A673 (cell line): ENCODE data around the gene SMYD1. TPM values are rescaled to one million over a fixed set of nuclear protein-coding genes. Genes with fewer than 3 reads are reported as not detected.
"Not testable (repeated sequence)": the region's sequence is repeated elsewhere in the genome, so short reads cannot be mapped to it uniquely, and the experiment has no call there.

Source experiments
- BruUV-seq: library from RNA; stranded (reverse); fragments of 400-500 nt; replicated peaks from 2 replicates; lab custom pipeline; 2021; lab: Mats Ljungman, UMichigan
- CTCF ChIA-PET: fragments of 300-600 bp; sonication (Branson Sonifier 250); formaldehyde crosslinking; loops from one replicate; lab custom pipeline; 2022; ENCODE audit warnings: antibody characterized with exemption; lab: Charles Lee
- POLR2A ChIA-PET: fragments of 300-600 bp; sonication (Branson Sonifier 250); formaldehyde crosslinking; loops from one replicate; lab custom pipeline; 2022; ENCODE audit warnings: antibody characterized with exemption; ENCODE audit not compliant: low non-redundant PET; lab: Charles Lee
- DNase-seq: peaks from one replicate; pipeline ENCODE4 v3.0.0-alpha.2; 2015; ENCODE audit warnings: low spot score
- H3K27ac ChIP-seq: fragments of 200-600 bp; sonication (generic); 2 replicates; pipeline ENCODE4 v1.5.1; 2016; ENCODE audit warnings: mixed run types, low read depth, mild to moderate bottlenecking, mixed read lengths, antibody characterized with exemption, low read length; ENCODE audit not compliant: poor library complexity, severe bottlenecking
- H3K27me3 ChIP-seq: fragments of 200-600 bp; sonication (generic); replicated peaks from 2 replicates; pipeline ENCODE4 v1.6.1; 2017; ENCODE audit warnings: mixed run types, low read depth, mild to moderate bottlenecking, mixed read lengths, antibody characterized with exemption, low read length; ENCODE audit not compliant: insufficient read depth, poor library complexity
- H3K36me3 ChIP-seq: fragments of 200-600 bp; sonication (generic); 2 replicates; pipeline ENCODE4 v1.6.1; 2016; ENCODE audit warnings: mixed run types, mild to moderate bottlenecking, mixed read lengths, antibody characterized with exemption, low read length; ENCODE audit not compliant: insufficient read depth, poor library complexity, severe bottlenecking
- H3K4me1 ChIP-seq: fragments of 200-600 bp; sonication (generic); 2 replicates; pipeline ENCODE4 v1.6.1; 2017; ENCODE audit warnings: mixed run types, mild to moderate bottlenecking, mixed read lengths, antibody characterized with exemption, low read length; ENCODE audit not compliant: insufficient read depth, poor library complexity, severe bottlenecking
- H3K4me3 ChIP-seq: fragments of 200-600 bp; sonication (generic); 2 replicates; pipeline ENCODE4 v1.5.1; 2016; ENCODE audit warnings: low read depth, mixed run types, mild to moderate bottlenecking, mixed read lengths, low read length; ENCODE audit not compliant: poor library complexity, severe bottlenecking
- H3K9me3 ChIP-seq: fragments of 200-600 bp; sonication (generic); 2 replicates; pipeline ENCODE4 v1.6.1; 2016; ENCODE audit warnings: mixed run types, low read depth, mild to moderate bottlenecking, mixed read lengths, antibody characterized with exemption, low read length; ENCODE audit not compliant: poor library complexity, severe bottlenecking
- CTCF ChIP-seq: fragments of 300-800, 200-600 bp; sonication (generic); conservative IDR thresholded peaks from 2 replicates; pipeline ENCODE4 v1.5.1; 2017; ENCODE audit warnings: low read depth, mild to moderate bottlenecking, antibody characterized with exemption, low read length, moderate library complexity, mixed read lengths
- EZH2 ChIP-seq: fragments of 200-600 bp; sonication (generic); IDR thresholded peaks from 2 replicates; pipeline ENCODE4 v1.6.1; 2017; ENCODE audit warnings: borderline replicate concordance, low read depth, mild to moderate bottlenecking, mixed read lengths, antibody characterized with exemption, low read length; ENCODE audit not compliant: poor library complexity, severe bottlenecking
- intact Hi-C: fragments of 100-400 bp; cut with micrococcal nuclease; formaldehyde crosslinking; loops from one replicate; pipeline ENCODE4 v1.10.0; 2022; ENCODE audit not compliant: unreplicated experiment
- total RNA-seq: library from RNA; stranded (reverse); gene quantifications from 2 replicates; pipeline ENCODE4 v1.2.3, GENCODE V29; 2021

Gene SMYD1
- total RNA-seq, 1 experiment from 2014 or later: not detected

GRCh38 chr2:88036606-88037005 lies 31.0 kb upstream of the SMYD1 start:
- intact Hi-C loops: no loop called here
- TF ChIP-seq CTCF (no peak), EZH2 (no peak)
- no peaks in the 10 kb centered on the region for H3K36me3 ChIP-seq
- no peaks in the 10 kb centered on the region for H3K4me1 ChIP-seq
- no peak overlapping the region for H3K27ac ChIP-seq
- BruUV-seq: no TSS peak
- H3K9me3 ChIP-seq: no peaks in the 10 kb centered on the region
- H3K4me3 ChIP-seq: no peak overlapping the region
- ChIA-PET POLR2A (no interaction called here), CTCF (no interaction called here)
- H3K27me3 ChIP-seq: no peaks in the 10 kb centered on the region
- no peak for DNase-seq

- no peaks in the 10 kb centered on the region for H3K9me3 ChIP-seq
- no peaks in the 10 kb centered on the region for H3K4me1 ChIP-seq
- ChIA-PET CTCF (no interaction called here), POLR2A (no interaction called here)
- H3K27me3 ChIP-seq: no peaks in the 10 kb centered on the region
- TF ChIP-seq EZH2 (no peak), CTCF (no peak)
- H3K36me3 ChIP-seq: no peaks in the 10 kb centered on the region
- no TSS peak for BruUV-seq
- intact Hi-C loops: no loop called here
- no peak overlapping the region for H3K4me3 ChIP-seq
- peak; percentile 68 for DNase-seq
- no peak overlapping the region for H3K27ac ChIP-seq
Observed at GRCh38 chr2:88038263-88039105, 29.1 kb upstream of the SMYD1 start.

GRCh38 chr2:88042476-88042875 lies 25.1 kb upstream of the SMYD1 start:
- Histone ChIP-seq H3K36me3 (no peaks in the 10 kb centered on the region), H3K9me3 (no peaks in the 10 kb centered on the region), H3K27ac (no peak overlapping the region), H3K27me3 (no peaks in the 10 kb centered on the region), H3K4me1 (no peaks in the 10 kb centered on the region), H3K4me3 (no peak overlapping the region)
- ChIA-PET POLR2A (no interaction called here), CTCF (interaction anchor here (0.6 kb wide), 1 partner anchor 89 kb away, joined by 9 read pairs; no protein-coding TSS in a partner anchor)
- TF ChIP-seq CTCF (no peak), EZH2 (no peak)
- no peak for DNase-seq
- no TSS peak for BruUV-seq
- intact Hi-C loops: loop anchor here (2.0 kb wide), 1 partner anchor 14 kb away; no protein-coding TSS in a partner anchor

GRCh38 chr2:88045561-88045960 lies 22.1 kb upstream of the SMYD1 start:
- H3K9me3 ChIP-seq, H3K27ac ChIP-seq, H3K27me3 ChIP-seq, DNase-seq, CTCF ChIA-PET, H3K4me1 ChIP-seq, H3K4me3 ChIP-seq, BruUV-seq, intact Hi-C loops, H3K36me3 ChIP-seq: not testable (repeated sequence)
- POLR2A ChIA-PET: interaction anchor here (0.7 kb wide), 1 partner anchor 12 kb away, joined by 9 read pairs; no protein-coding TSS in a partner anchor
